Ascending aorta (tissue), 2 donors: ENCODE measurements around the gene SHROOM2. TPM values are rescaled to one million over a fixed set of nuclear protein-coding genes. Genes with fewer than 3 reads are reported as not detected.

Experiments
- DNase-seq, 2 donors: peaks; one replicate each; pipeline ENCODE4 v3.0.0-alpha.2; 2019; ENCODE audit warnings: low spot score in 2 of 2
- H3K27ac ChIP-seq, 2 donors: fragments of 200-600 bp; sonication (generic); one replicate each; pipeline ENCODE4 v1.5.1; 2016 to 2017; ENCODE audit warnings: mild to moderate bottlenecking in 1 of 2
- H3K27me3 ChIP-seq: fragments of 200-600 bp; sonication (generic); one replicate; pipeline ENCODE4 v1.5.1; 2017
- H3K36me3 ChIP-seq, 2 donors: fragments of 200-600 bp; sonication (generic); one replicate each; pipeline ENCODE4 v1.5.1; 2016
- H3K4me1 ChIP-seq, 2 donors: fragments of 200-600 bp; sonication (generic); one replicate each; pipeline ENCODE4 v1.5.1; 2016 to 2017; ENCODE audit warnings: mild to moderate bottlenecking in 1 of 2
- H3K4me3 ChIP-seq, 2 donors: fragments of 200-600 bp; sonication (generic); one replicate each; pipeline ENCODE4 v1.5.1; 2016 to 2017; ENCODE audit warnings: mild to moderate bottlenecking in 1 of 2
- H3K9me3 ChIP-seq, 2 donors: fragments of 200-600 bp; sonication (generic); one replicate each; pipeline ENCODE4 v1.5.1; 2016
- CTCF ChIP-seq, 3 experiments: fragments of 200-600 bp in 2 of 3; fragments of 450-650 bp in 1 of 3; sonication (generic) in 2 of 3; IDR thresholded peaks; one replicate each; pipeline ENCODE4 v1.5.1; 2016 to 2019; ENCODE audit warnings: antibody characterized with exemption in 3 of 3, mild to moderate bottlenecking in 1 of 3, moderate library complexity in 1 of 3
- intact Hi-C: fragments of 100-400 bp; cut with DNase I; formaldehyde crosslinking; loops from one replicate; pipeline ENCODE4 v1.15.1; 2023
- total RNA-seq: library from RNA; depleted of rRNA; stranded (reverse); fragments of >200 nt; gene quantifications from one replicate; pipeline ENCODE4 v1.1.0, GENCODE V29; 2016

SHROOM2 gene
- total RNA-seq, 1 donor from 2014 or later, result 7.5 TPM

GRCh38 chrX:9845578-9845952 lies 59.3 kb downstream of the SHROOM2 start:
- Histone ChIP-seq H3K9me3 (no peaks in the 10 kb centered on the region), H3K4me3 (no peak overlapping the region), H3K36me3 (no peaks in the 10 kb centered on the region), H3K27me3 (no peaks in the 10 kb centered on the region), H3K4me1 (no peaks in the 10 kb centered on the region), H3K27ac (no peak overlapping the region)
- intact Hi-C loops, result no loop called here
- no peak for TF ChIP-seq CTCF (IDR thresholded peaks at IDR 0.05)
- DNase-seq, result no peak

- DNase-seq, result no peak
- Histone ChIP-seq H3K4me1 (no peaks in the 10 kb centered on the region), H3K27me3 (no peaks in the 10 kb centered on the region), H3K27ac (no peak overlapping the region), H3K36me3 (no peaks in the 10 kb centered on the region), H3K4me3 (no peak overlapping the region), H3K9me3 (no peaks in the 10 kb centered on the region)
- intact Hi-C loops, result no loop called here
- TF ChIP-seq CTCF (IDR thresholded peaks at IDR 0.05), result no peak
Measured at GRCh38 chrX:9846631-9847030, 60.4 kb downstream of the SHROOM2 start.

- intact Hi-C loops, result no loop called here
- no peak overlapping the region for H3K27ac ChIP-seq
- H3K9me3 ChIP-seq, result no peaks in the 10 kb centered on the region
- no peak overlapping the region for H3K4me3 ChIP-seq
- no peaks in the 10 kb centered on the region for H3K36me3 ChIP-seq
- H3K27me3 ChIP-seq, result no peaks in the 10 kb centered on the region
- no peaks in the 10 kb centered on the region for H3K4me1 ChIP-seq
- TF ChIP-seq CTCF (IDR thresholded peaks at IDR 0.05), result no peak
- DNase-seq, result no peak
Measured at GRCh38 chrX:9847071-9847470, 60.8 kb downstream of the SHROOM2 start.

GRCh38 chrX:9848718-9849479 lies 62.7 kb downstream of the SHROOM2 start:
- DNase-seq, result no peak
- Histone ChIP-seq H3K27ac (no peak overlapping the region), H3K27me3 (no peaks in the 10 kb centered on the region), H3K36me3 (no peaks in the 10 kb centered on the region), H3K4me1 (no peaks in the 10 kb centered on the region), H3K9me3 (no peaks in the 10 kb centered on the region), H3K4me3 (no peak overlapping the region)
- no peak for TF ChIP-seq CTCF (IDR thresholded peaks at IDR 0.05)
- intact Hi-C loops, result no loop called here

- intact Hi-C loops, result no loop called here
- Histone ChIP-seq H3K4me3 (no peak overlapping the region), H3K27ac (no peak overlapping the region)
Measured at GRCh38 chrX:9851890-9852289, 65.7 kb downstream of the SHROOM2 start.

More at GRCh38 chrX:9851890-9852289, 65.7 kb downstream of the SHROOM2 start:
- Histone ChIP-seq H3K4me1 (no peaks in the 10 kb centered on the region), H3K36me3 (no peaks in the 10 kb centered on the region), H3K27me3 (no peaks in the 10 kb centered on the region), H3K9me3 (no peaks in the 10 kb centered on the region)
- DNase-seq, result no peak
- TF ChIP-seq CTCF (IDR thresholded peaks at IDR 0.05), result no peak
